GM12878 (cell line): Measurements from ENCODE around the gene COL18A1. TPM values are rescaled to one million over a fixed set of nuclear protein-coding genes. Genes with fewer than 3 reads are reported as not detected.

Source experiments
- ATAC-seq: fragments of 200-7000 bp; cut with Tn5 transposase; 3 replicates; pipeline ENCODE4 v1.9.1; 2020; ENCODE audit warnings: mild to moderate bottlenecking, moderate library complexity
- BruUV-seq: library from RNA; stranded (reverse); fragments of 400-500 nt; replicated peaks from 2 replicates; lab custom pipeline; 2021; lab: Mats Ljungman, UMichigan
- CTCF ChIA-PET: fragments of 300-600 bp; sonication (Branson Sonifier 250); formaldehyde crosslinking; extraction: SDS; loops from one replicate; lab custom pipeline; 2021; ENCODE audit warnings: inconsistent platforms; lab: Yijun Ruan, JAX
- POLR2A ChIA-PET: fragments of 350-600 bp; formaldehyde crosslinking; extraction: SDS; loops from one replicate; lab custom pipeline; 2021; ENCODE audit warnings: inconsistent platforms; lab: Charles Lee
- RAD21 ChIA-PET: fragments of 300-600 bp; sonication (Branson Sonifier 250); formaldehyde crosslinking; loops from one replicate; lab custom pipeline; 2023; ENCODE audit warnings: antibody characterized with exemption; ENCODE audit not compliant: unreplicated experiment; lab: Charles Lee
- SMC1A ChIA-PET: fragments of 300-600 bp; sonication (Branson Sonifier 250); formaldehyde crosslinking; loops from one replicate; lab custom pipeline; 2023; ENCODE audit not compliant: unreplicated experiment, uncharacterized antibody; lab: Charles Lee
- DNase-seq: peaks from one replicate; pipeline ENCODE4 v3.0.0-alpha.2; 2011; ENCODE audit warnings: low read depth, low spot score
- FAIRE-seq: peaks from 3 replicates; lab custom pipeline; 2011; peaks lifted over from hg19 to GRCh38; lab: Jason Lieb, UNC
- H2AFZ ChIP-seq: 2 replicates; pipeline ENCODE4 v1.6.0; 2011; ENCODE audit warnings: low read depth, low read length, control low read depth; ENCODE audit not compliant: control insufficient read depth
- H3K27ac ChIP-seq: 2 replicates; pipeline ENCODE4 v1.5.1; 2011; ENCODE audit warnings: control low read depth; ENCODE audit not compliant: control insufficient read depth, insufficient read depth
- H3K27me3 ChIP-seq, 2 experiments: replicated peaks in 1 of 2; 2 replicates each; pipeline versions ENCODE4 v1.6.0 to v1.6.1; 2011; ENCODE audit warnings: low read length in 1 of 2; ENCODE audit not compliant: control insufficient read depth in 2 of 2, insufficient read depth in 2 of 2
- H3K36me3 ChIP-seq, 2 experiments: 2 replicates each; pipeline ENCODE4 v1.5.1; 2011; ENCODE audit warnings: low read length in 1 of 2; ENCODE audit not compliant: control insufficient read depth in 2 of 2, insufficient read depth in 2 of 2
- H3K4me1 ChIP-seq: 2 replicates; pipeline ENCODE4 v1.6.1; 2011; ENCODE audit warnings: mild to moderate bottlenecking, low read length, moderate library complexity, mixed read lengths; ENCODE audit not compliant: control insufficient read depth, insufficient read depth
- H3K4me2 ChIP-seq: 2 replicates; pipeline ENCODE4 v1.6.0; 2011; ENCODE audit warnings: control low read depth; ENCODE audit not compliant: control insufficient read depth, insufficient read depth
- H3K4me3 ChIP-seq: fragments of 200-600 bp; sonication (generic); 2 replicates; pipeline ENCODE4 v1.5.1; 2016
- H3K79me2 ChIP-seq: 2 replicates; pipeline ENCODE4 v1.6.0; 2011; ENCODE audit warnings: low read length; ENCODE audit not compliant: control insufficient read depth, insufficient read depth
- H3K9ac ChIP-seq: 2 replicates; pipeline ENCODE4 v1.8.0; 2011; ENCODE audit warnings: low read length, control low read depth, mixed read lengths; ENCODE audit not compliant: control insufficient read depth, insufficient read depth
- H3K9me3 ChIP-seq: replicated peaks from 3 replicates; pipeline ENCODE4 v1.5.1; 2011; ENCODE audit warnings: mild to moderate bottlenecking, low read length; ENCODE audit not compliant: control insufficient read depth, insufficient read depth
- H4K20me1 ChIP-seq: 2 replicates; pipeline ENCODE4 v1.6.0; 2011; ENCODE audit not compliant: control insufficient read depth, insufficient read depth
- BCL3 ChIP-seq: IDR thresholded peaks from 2 replicates; pipeline ENCODE4 v1.6.1; 2011; ENCODE audit warnings: borderline replicate concordance, low read depth, mild to moderate bottlenecking, moderate library complexity, low read length; ENCODE audit not compliant: insufficient read depth, poor library complexity, severe bottlenecking
- BCLAF1 ChIP-seq: fragments of 450-650 bp; IDR thresholded peaks from 2 replicates; pipeline ENCODE4 v1.6.1; 2017; ENCODE audit warnings: antibody characterized with exemption, mild to moderate bottlenecking, moderate library complexity
- CHD4 ChIP-seq: fragments of 200-600 bp; sonication (generic); IDR thresholded peaks from 2 replicates; pipeline ENCODE4 v1.6.1; 2016; ENCODE audit warnings: mild to moderate bottlenecking
- E2F4 ChIP-seq: IDR thresholded peaks from 2 replicates; pipeline ENCODE4 v1.6.1; 2012; ENCODE audit warnings: low read depth, low read length, improper control_type of control experiment
- FOXM1 ChIP-seq: IDR thresholded peaks from 2 replicates; pipeline ENCODE4 v1.6.1; 2012; ENCODE audit warnings: low read depth, mild to moderate bottlenecking, inconsistent platforms, low read length, moderate library complexity
- HCFC1 ChIP-seq: fragments of 150-350 bp; IDR thresholded peaks from 2 replicates; pipeline ENCODE4 v1.6.1; 2014; ENCODE audit warnings: low read length
- HDAC2 ChIP-seq: fragments of 200-600 bp; sonication (generic); IDR thresholded peaks from 2 replicates; pipeline ENCODE4 v1.6.1; 2017
- MTA2 ChIP-seq: fragments of 450-650 bp; IDR thresholded peaks from 2 replicates; pipeline ENCODE4 v1.6.1; 2016; ENCODE audit warnings: low read depth, mild to moderate bottlenecking, moderate library complexity
- SMAD1 ChIP-seq: fragments of 450-650 bp; IDR thresholded peaks from 2 replicates; pipeline ENCODE4 v1.6.1; 2018; ENCODE audit warnings: mild to moderate bottlenecking, low read depth; ENCODE audit not compliant: partially characterized antibody
- SMC3 ChIP-seq: IDR thresholded peaks from 2 replicates; pipeline ENCODE4 v1.6.1; 2011; ENCODE audit warnings: low read length, improper control_type of control experiment, borderline replicate concordance
- SP1 ChIP-seq: IDR thresholded peaks from one replicate; pipeline ENCODE4 v1.6.1; 2011; ENCODE audit warnings: low read depth, low read length
- SREBF1 ChIP-seq: IDR thresholded peaks from 2 replicates; pipeline ENCODE4 v1.6.1; 2012; ENCODE audit warnings: mild to moderate bottlenecking, low read length
- STAT3 ChIP-seq: IDR thresholded peaks from 2 replicates; pipeline ENCODE4 v1.6.1; 2011; ENCODE audit warnings: low read depth, low read length, improper control_type of control experiment
- SUPT20H ChIP-seq: IDR thresholded peaks from 2 replicates; pipeline ENCODE4 v1.6.1; 2011; ENCODE audit warnings: low read depth, mild to moderate bottlenecking, low read length, moderate library complexity, borderline replicate concordance; ENCODE audit not compliant: control insufficient read depth
- WGBS: methylation state at CpG from one replicate; pipeline ENCODE4 v1.1.6; 2016; ENCODE audit warnings: low lambda C conversion rate; ENCODE audit not compliant: insufficient replicate concordance, insufficient coverage; ENCODE audit errors: missing lambda C conversion rate; 5-methylcytosine and 5-hydroxymethylcytosine counted together
- in situ Hi-C: fragments of 300-500 bp; cut with MboI; formaldehyde crosslinking; loops from 9 replicates; pipeline ENCODE4 v1.14.3; 2018; ENCODE audit warnings: mixed read lengths
- intact Hi-C: fragments of 100-400 bp; cut with micrococcal nuclease; formaldehyde crosslinking; loops from one replicate; pipeline ENCODE4 v1.14.2; 2022; ENCODE audit not compliant: unreplicated experiment
- polyA plus RNA-seq, 11 experiments: library from polyadenylated mRNA; depleted of rRNA in 4 of 11; unstranded in 6 of 11; stranded (reverse) in 5 of 11; fragments of >200 nt; fragmentation: Nextera tagmentation in 4 of 11; fragmentation: Illumina TruSeq in 1 of 11; extraction: Ambion mirVana in 4 of 11; extraction: Trizol in 1 of 11; gene quantifications; 1 replicate in 1 of 11; 2 replicates in 10 of 11; pipeline versions ENCODE4 v1.2.1 to v1.2.3, GENCODE V29; 2011 to 2016; ENCODE audit warnings: inconsistent platforms in 2 of 11, missing spikeins in 2 of 11, low read depth in 1 of 11
- total RNA-seq, 4 experiments: library from RNA; depleted of rRNA in 3 of 4; stranded (reverse); fragments of >200 nt in 3 of 4; fragmentation: Illumina TruSeq in 1 of 4; extraction: Trizol in 1 of 4; gene quantifications; 2 replicates each; pipeline versions ENCODE4 v1.2.1 to v1.2.3, GENCODE V29; 2013 to 2021
- TF ChIP-seq, protein P1 (sequence below): fragments of 450-650 bp; formaldehyde crosslinking; IDR thresholded peaks from 2 replicates; pipeline ENCODE4 v1.5.0; 2022; ENCODE audit warnings: mild to moderate bottlenecking, missing genetic modification characterization

COL18A1 gene
- total and polyA plus RNA-seq, 10 of the 15 experiments (the other 5 are each of a cell fraction or from before 2014, with no cell fraction given), result under 0.01 to 0.49 (median 0.09) TPM; not detected in 3

GRCh38 chr21:45448810-45449657, 44.1 kb downstream of the COL18A1 start:
- no peaks in the 10 kb centered on the region for H3K36me3 ChIP-seq
- no peak overlapping the region for H3K27ac ChIP-seq
- ChIA-PET CTCF (no interaction called here), SMC1A (no interaction called here), POLR2A (no interaction called here), RAD21 (no interaction called here)
- no peak overlapping the region for H2AFZ ChIP-seq
- BruUV-seq, result no TSS peak
- no peaks in the 10 kb centered on the region; the same call in 2 of the 3 replicates for H3K9me3 ChIP-seq
- DNase-seq, result no peak
- in situ Hi-C loops, result loop anchor here (5.0 kb wide), 1 partner anchor 302 kb away; no protein-coding TSS in a partner anchor
- no peak for ATAC-seq
- no peaks in the 10 kb centered on the region for H4K20me1 ChIP-seq
- H3K4me1 ChIP-seq, result no peaks in the 10 kb centered on the region
- no peak overlapping the region for H3K4me2 ChIP-seq
- no peak overlapping the region for H3K9ac ChIP-seq
- no peak overlapping the region for H3K4me3 ChIP-seq
- WGBS, result 59% methylated on average over 28 of the region's 28 CpGs
- intact Hi-C loops, result no loop called here
- FAIRE-seq, result no peak
- no peaks in the 10 kb centered on the region for H3K27me3 ChIP-seq
- H3K79me2 ChIP-seq, result no peaks in the 10 kb centered on the region
- TF ChIP-seq SMAD1, result no peak
- no peak for TF ChIP-seq MTA2
- TF ChIP-seq HDAC2, result no peak
- TF ChIP-seq FOXM1, result no peak
- no peak for TF ChIP-seq HCFC1
- TF ChIP-seq STAT3, result no peak
- no peak for TF ChIP-seq E2F4
- no peak for TF ChIP-seq CHD4
- TF ChIP-seq SREBF1, result no peak
- TF ChIP-seq SUPT20H, result no peak
- no peak for TF ChIP-seq BCL3
- TF ChIP-seq SP1, result no peak
- no peak for TF ChIP-seq SMC3
- TF ChIP-seq BCLAF1, result no peak
- TF ChIP-seq, protein P1, sequence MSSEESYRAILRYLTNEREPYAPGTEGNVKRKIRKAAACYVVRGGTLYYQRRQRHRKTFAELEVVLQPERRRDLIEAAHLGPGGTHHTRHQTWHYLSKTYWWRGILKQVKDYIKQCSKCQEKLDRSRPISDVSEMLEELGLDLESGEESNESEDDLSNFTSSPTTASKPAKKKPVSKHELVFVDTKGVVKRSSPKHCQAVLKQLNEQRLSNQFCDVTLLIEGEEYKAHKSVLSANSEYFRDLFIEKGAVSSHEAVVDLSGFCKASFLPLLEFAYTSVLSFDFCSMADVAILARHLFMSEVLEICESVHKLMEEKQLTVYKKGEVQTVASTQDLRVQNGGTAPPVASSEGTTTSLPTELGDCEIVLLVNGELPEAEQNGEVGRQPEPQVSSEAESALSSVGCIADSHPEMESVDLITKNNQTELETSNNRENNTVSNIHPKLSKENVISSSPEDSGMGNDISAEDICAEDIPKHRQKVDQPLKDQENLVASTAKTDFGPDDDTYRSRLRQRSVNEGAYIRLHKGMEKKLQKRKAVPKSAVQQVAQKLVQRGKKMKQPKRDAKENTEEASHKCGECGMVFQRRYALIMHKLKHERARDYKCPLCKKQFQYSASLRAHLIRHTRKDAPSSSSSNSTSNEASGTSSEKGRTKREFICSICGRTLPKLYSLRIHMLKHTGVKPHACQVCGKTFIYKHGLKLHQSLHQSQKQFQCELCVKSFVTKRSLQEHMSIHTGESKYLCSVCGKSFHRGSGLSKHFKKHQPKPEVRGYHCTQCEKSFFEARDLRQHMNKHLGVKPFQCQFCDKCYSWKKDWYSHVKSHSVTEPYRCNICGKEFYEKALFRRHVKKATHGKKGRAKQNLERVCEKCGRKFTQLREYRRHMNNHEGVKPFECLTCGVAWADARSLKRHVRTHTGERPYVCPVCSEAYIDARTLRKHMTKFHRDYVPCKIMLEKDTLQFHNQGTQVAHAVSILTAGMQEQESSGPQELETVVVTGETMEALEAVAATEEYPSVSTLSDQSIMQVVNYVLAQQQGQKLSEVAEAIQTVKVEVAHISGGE (CRISPR knock-in tag), result no peak
